Keratinocyte (primary cell): ENCODE results near the gene BRINP1. TPM values are rescaled to one million over a fixed set of nuclear protein-coding genes. Genes with fewer than 3 reads are reported as not detected.

Source experiments
- DNase-seq: peaks from one replicate; pipeline ENCODE4 v3.0.0-alpha.2; 2011; ENCODE audit warnings: low read depth, missing footprints, low spot score
- FAIRE-seq: peaks from 2 replicates; lab custom pipeline; 2011; peaks lifted over from hg19 to GRCh38; lab: Jason Lieb, UNC
- H2AFZ ChIP-seq: 2 replicates; pipeline ENCODE4 v1.6.0; 2012; ENCODE audit warnings: low read length, control low read depth, inconsistent platforms; ENCODE audit not compliant: control insufficient read depth
- H3K27ac ChIP-seq: 2 replicates; pipeline ENCODE4 v1.5.1; 2011; ENCODE audit warnings: low read length; ENCODE audit not compliant: control insufficient read depth, insufficient read depth
- H3K27me3 ChIP-seq: 3 replicates; pipeline ENCODE4 v1.6.0; 2011; ENCODE audit warnings: low read length; ENCODE audit not compliant: control insufficient read depth, insufficient read depth; ENCODE audit errors: extremely low read depth
- H3K36me3 ChIP-seq, 2 experiments: 2 replicates in 1 of 2; 3 replicates in 1 of 2; pipeline ENCODE4 v1.5.1; 2011; ENCODE audit warnings: low read length in 2 of 2, mild to moderate bottlenecking in 1 of 2; ENCODE audit not compliant: control insufficient read depth in 2 of 2, insufficient read depth in 2 of 2; ENCODE audit errors: extremely low read depth in 1 of 2
- H3K4me1 ChIP-seq: 3 replicates; pipeline ENCODE4 v1.5.1; 2011; ENCODE audit warnings: low read length; ENCODE audit not compliant: control insufficient read depth, insufficient read depth; ENCODE audit errors: extremely low read depth
- H3K4me2 ChIP-seq: 3 replicates; pipeline ENCODE4 v1.6.0; 2011; ENCODE audit warnings: low read depth, low read length; ENCODE audit not compliant: control insufficient read depth, insufficient read depth; ENCODE audit errors: extremely low read depth
- H3K4me3 ChIP-seq, 3 experiments: fragments of 200-600 bp in 1 of 3; sonication (generic) in 1 of 3; 2 replicates in 2 of 3; 3 replicates in 1 of 3; pipeline ENCODE4 v1.5.1; 2011 to 2016; ENCODE audit warnings: low read length in 3 of 3, mild to moderate bottlenecking in 3 of 3, control low read depth in 2 of 3, inconsistent platforms in 1 of 3, low read depth in 1 of 3, mixed read lengths in 1 of 3, mixed run types in 1 of 3, moderate library complexity in 1 of 3; ENCODE audit not compliant: control insufficient read depth in 2 of 3, insufficient read depth in 2 of 3; ENCODE audit errors: extremely low read depth in 1 of 3
- H3K79me2 ChIP-seq: 2 replicates; pipeline ENCODE4 v1.6.0; 2012; ENCODE audit warnings: low read length; ENCODE audit not compliant: control insufficient read depth, insufficient read depth
- H3K9ac ChIP-seq: 3 replicates; pipeline ENCODE4 v1.6.0; 2011; ENCODE audit warnings: low read length; ENCODE audit not compliant: control insufficient read depth, insufficient read depth; ENCODE audit errors: extremely low read depth
- H3K9me1 ChIP-seq: 3 replicates; pipeline ENCODE4 v1.6.0; 2011; ENCODE audit warnings: low read length; ENCODE audit not compliant: control insufficient read depth, insufficient read depth; ENCODE audit errors: extremely low read depth
- H3K9me3 ChIP-seq: 2 replicates; pipeline ENCODE4 v1.5.1; 2012; ENCODE audit warnings: low read depth, low read length; ENCODE audit not compliant: control insufficient read depth
- H4K20me1 ChIP-seq: 3 replicates; pipeline ENCODE4 v1.6.0; 2011; ENCODE audit warnings: low read length; ENCODE audit not compliant: control insufficient read depth, insufficient read depth; ENCODE audit errors: extremely low read depth
- CTCF ChIP-seq, 3 experiments: IDR thresholded peaks in 1 of 3; conservative IDR thresholded peaks in 1 of 3; optimal IDR thresholded peaks in 1 of 3; 2 replicates in 2 of 3; 3 replicates in 1 of 3; pipeline versions ENCODE3 to v1.5.1; 2011; ENCODE audit warnings: low read length in 3 of 3, mild to moderate bottlenecking in 3 of 3, moderate library complexity in 2 of 3, control low read depth in 1 of 3, inconsistent platforms in 1 of 3; ENCODE audit not compliant: insufficient read depth in 2 of 3; ENCODE audit errors: extremely low read depth in 1 of 3
- EZH2 ChIP-seq: IDR thresholded peaks from one replicate; pipeline ENCODE4 v1.6.1; 2012; ENCODE audit warnings: inconsistent platforms, mild to moderate bottlenecking, low read length, moderate library complexity
- dilution Hi-C: fragments of 300-500 bp; cut with MboI; formaldehyde crosslinking; loops from one replicate; pipeline ENCODE4 v1.7.0; 2020; ENCODE audit warnings: low sequenced_read_pairs; ENCODE audit not compliant: extremely low pct_ligation_motif_present
- polyA plus RNA-seq, 5 experiments: library from polyadenylated mRNA; depleted of rRNA in 3 of 5; stranded (reverse) in 3 of 5; stranded (forward) in 1 of 5; unstranded in 1 of 5; fragments of >200 nt; gene quantifications; 1 replicate in 1 of 5; 2 replicates in 3 of 5; 3 replicates in 1 of 5; pipeline versions ENCODE4 v1.2.1 to v1.2.3, GENCODE V29; 2011 to 2012; ENCODE audit warnings: missing spikeins in 2 of 5, low read depth in 1 of 5, low replicate concordance in 1 of 5

Gene BRINP1
- polyA plus RNA-seq, 1 donor (not counting 4 experiments of a cell fraction or from before 2014, with no cell fraction given): 0.63 TPM

GRCh38 chr9:119268985-119269384 is 100.2 kb downstream of the BRINP1 start:
- Histone ChIP-seq H3K9me3 (no peaks in the 10 kb centered on the region), H3K4me2 (no peak overlapping the region), H3K79me2 (no peaks in the 10 kb centered on the region), H3K27me3 (no peaks in the 10 kb centered on the region), H3K9me1 (no peaks in the 10 kb centered on the region), H3K4me3 (no peak overlapping the region), H3K36me3 (no peaks in the 10 kb centered on the region), H3K4me1 (no peaks in the 10 kb centered on the region), H4K20me1 (no peaks in the 10 kb centered on the region), H3K27ac (no peak overlapping the region), H3K9ac (no peak overlapping the region), H2AFZ (no peak overlapping the region)
- dilution Hi-C loops: no loop called here
- DNase-seq: no peak
- no peak for TF ChIP-seq CTCF (optimal IDR thresholded peaks at IDR 0.05 in 1 of 3, IDR thresholded peaks at IDR 0.05 in 1 of 3, conservative IDR thresholded peaks at IDR 0.05 in 1 of 3; ENCODE audit: extremely low read depth in 1 of 3, insufficient read depth in 2 of 3, low read length in 3 of 3)
- no peak for TF ChIP-seq EZH2
- no peak for FAIRE-seq

DNA sequence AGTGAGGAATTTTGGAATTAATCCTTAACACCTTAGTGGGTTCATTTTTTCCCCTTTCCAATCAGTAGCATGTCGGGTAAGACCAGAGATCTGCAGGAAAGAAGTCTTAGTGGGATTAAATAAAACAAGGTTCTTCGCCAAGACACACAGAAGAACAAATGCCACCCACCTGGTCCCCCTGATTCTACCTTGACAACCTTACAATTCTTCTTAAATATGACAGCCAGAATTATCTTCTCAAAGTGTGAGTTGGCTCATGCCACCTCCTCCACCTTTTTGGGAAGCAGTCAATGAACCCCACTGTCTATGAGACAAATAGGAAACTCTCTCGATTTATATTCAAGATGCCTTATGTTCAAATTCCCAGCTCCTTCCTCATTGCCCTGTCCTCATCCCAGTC is 105.1 kb downstream of the BRINP1 start:
- no peak for FAIRE-seq
- dilution Hi-C loops: no loop called here
- H2AFZ ChIP-seq: no peak overlapping the region

More for the DNA sequence above, 105.1 kb downstream of the BRINP1 start:
- H3K27me3 ChIP-seq: no peaks in the 10 kb centered on the region
- no peaks in the 10 kb centered on the region for H4K20me1 ChIP-seq
- no peak for DNase-seq
- no peaks in the 10 kb centered on the region for H3K36me3 ChIP-seq
- H3K4me1 ChIP-seq: no peaks in the 10 kb centered on the region
- no peaks in the 10 kb centered on the region for H3K9me3 ChIP-seq
- no peak overlapping the region for H3K9ac ChIP-seq
- H3K4me2 ChIP-seq: no peak overlapping the region
- H3K4me3 ChIP-seq: no peak overlapping the region
- H3K9me1 ChIP-seq: no peaks in the 10 kb centered on the region
- no peaks in the 10 kb centered on the region for H3K79me2 ChIP-seq
- TF ChIP-seq CTCF (optimal IDR thresholded peaks at IDR 0.05 in 1 of 3, IDR thresholded peaks at IDR 0.05 in 1 of 3, conservative IDR thresholded peaks at IDR 0.05 in 1 of 3; ENCODE audit: extremely low read depth in 1 of 3, insufficient read depth in 2 of 3, low read length in 3 of 3) (no peak), EZH2 (no peak)
- H3K27ac ChIP-seq: no peak overlapping the region
